ENCODE data around the gene ZNF593OS.

The ZNF593OS gene

DNA sequence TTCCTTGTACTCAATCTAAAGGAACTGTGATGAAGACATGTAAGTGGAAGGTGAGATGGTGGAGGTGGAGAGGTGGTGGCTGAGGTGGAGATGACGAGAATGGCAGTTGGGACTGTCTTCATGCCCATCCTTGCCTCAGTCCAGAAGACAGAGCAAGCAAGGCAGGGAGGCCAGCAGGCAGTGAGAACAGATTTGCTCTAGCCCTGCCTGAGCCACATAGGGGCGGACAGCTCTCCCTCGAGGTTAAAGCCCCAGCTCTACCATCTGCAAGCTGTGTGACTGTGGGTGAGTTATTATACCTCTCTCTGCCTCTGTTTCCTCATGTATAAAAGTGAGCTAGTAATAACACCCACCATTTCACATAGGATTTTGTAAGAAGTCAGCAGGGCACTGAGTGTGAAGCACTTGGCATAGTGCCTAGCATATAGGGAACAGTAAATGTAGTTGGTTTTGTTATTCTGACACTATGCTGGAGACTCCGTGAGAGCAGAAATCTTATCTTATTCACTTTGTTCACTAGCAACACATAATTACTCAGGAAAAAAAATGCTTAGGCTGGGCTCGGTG is 17.6 kb downstream of the ZNF593OS start:
- H3K9ac ChIP-seq (ENCODE audit: low read length): no peak overlapping the region
- no peaks in the 10 kb centered on the region for H3K4me1 ChIP-seq (ENCODE audit: control insufficient read depth, insufficient read depth, low read length)
- no peaks in the 10 kb centered on the region for H3K36me3 ChIP-seq (ENCODE audit: control insufficient read depth, insufficient read depth, low read length)
- peaks cover 32% of the 10 kb centered on the region for H3K27me3 ChIP-seq (ENCODE audit: control insufficient read depth, insufficient read depth, low read length)
- H3K9me3 ChIP-seq (ENCODE audit: control insufficient read depth, low read length): no peaks in the 10 kb centered on the region
- H3K4me3 ChIP-seq (ENCODE audit: low read length): no peak overlapping the region

DNA sequence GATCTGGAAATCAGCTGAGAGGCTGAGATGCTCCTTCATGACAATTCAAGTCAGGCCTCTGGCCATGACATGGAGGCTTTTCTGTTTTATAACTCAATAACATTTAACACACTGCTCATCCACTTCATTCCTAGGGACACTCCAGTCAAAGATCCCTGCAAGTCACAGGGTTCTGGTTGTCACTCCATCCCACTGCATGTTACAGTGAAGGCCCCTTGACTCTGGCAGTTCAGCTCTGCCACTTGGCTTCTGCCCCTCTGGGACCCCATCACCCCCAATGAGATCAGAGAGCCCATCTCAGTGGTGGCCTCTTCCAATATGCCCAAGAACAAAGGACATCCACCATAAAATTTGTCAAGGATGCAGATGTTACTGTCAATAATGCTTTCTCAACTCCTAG is 22.7 kb downstream of the ZNF593OS start:
- H3K9me3 ChIP-seq (ENCODE audit: control insufficient read depth, low read length): no peaks in the 10 kb centered on the region
- no peaks in the 10 kb centered on the region for H3K36me3 ChIP-seq (ENCODE audit: control insufficient read depth, insufficient read depth, low read length)
- H3K27me3 ChIP-seq (ENCODE audit: control insufficient read depth, insufficient read depth, low read length): no peaks in the 10 kb centered on the region
- no peak overlapping the region for H3K9ac ChIP-seq (ENCODE audit: low read length)
- no peak overlapping the region for H3K4me3 ChIP-seq (ENCODE audit: low read length)
- H3K4me1 ChIP-seq (ENCODE audit: control insufficient read depth, insufficient read depth, low read length): peaks cover 6% of the 10 kb centered on the region

DNA sequence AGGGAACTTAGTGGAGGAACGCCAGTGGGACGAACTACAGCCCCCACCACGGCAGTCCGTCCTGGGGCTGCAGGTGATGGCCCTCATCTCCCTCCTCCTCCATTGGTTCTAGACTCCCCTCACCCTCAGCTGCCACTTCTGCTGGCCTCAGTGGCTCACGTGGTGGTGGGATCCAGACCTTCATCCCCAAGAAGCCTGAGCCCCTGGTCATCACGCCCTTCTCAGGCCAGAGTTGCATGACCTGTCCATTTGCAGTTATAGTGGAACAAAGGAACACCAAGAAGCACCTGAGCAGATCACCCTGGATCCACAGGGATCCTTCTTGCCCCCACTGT is 25.7 kb downstream of the ZNF593OS start:
- no peak overlapping the region for H3K4me3 ChIP-seq (ENCODE audit: low read length)
- peaks cover 6% of the 10 kb centered on the region for H3K4me1 ChIP-seq (ENCODE audit: control insufficient read depth, insufficient read depth, low read length)
- H3K9me3 ChIP-seq (ENCODE audit: control insufficient read depth, low read length): no peaks in the 10 kb centered on the region
- no peaks in the 10 kb centered on the region for H3K36me3 ChIP-seq (ENCODE audit: control insufficient read depth, insufficient read depth, low read length)
- H3K27me3 ChIP-seq (ENCODE audit: control insufficient read depth, insufficient read depth, low read length): no peaks in the 10 kb centered on the region
- no peak overlapping the region for H3K9ac ChIP-seq (ENCODE audit: low read length)

DNA sequence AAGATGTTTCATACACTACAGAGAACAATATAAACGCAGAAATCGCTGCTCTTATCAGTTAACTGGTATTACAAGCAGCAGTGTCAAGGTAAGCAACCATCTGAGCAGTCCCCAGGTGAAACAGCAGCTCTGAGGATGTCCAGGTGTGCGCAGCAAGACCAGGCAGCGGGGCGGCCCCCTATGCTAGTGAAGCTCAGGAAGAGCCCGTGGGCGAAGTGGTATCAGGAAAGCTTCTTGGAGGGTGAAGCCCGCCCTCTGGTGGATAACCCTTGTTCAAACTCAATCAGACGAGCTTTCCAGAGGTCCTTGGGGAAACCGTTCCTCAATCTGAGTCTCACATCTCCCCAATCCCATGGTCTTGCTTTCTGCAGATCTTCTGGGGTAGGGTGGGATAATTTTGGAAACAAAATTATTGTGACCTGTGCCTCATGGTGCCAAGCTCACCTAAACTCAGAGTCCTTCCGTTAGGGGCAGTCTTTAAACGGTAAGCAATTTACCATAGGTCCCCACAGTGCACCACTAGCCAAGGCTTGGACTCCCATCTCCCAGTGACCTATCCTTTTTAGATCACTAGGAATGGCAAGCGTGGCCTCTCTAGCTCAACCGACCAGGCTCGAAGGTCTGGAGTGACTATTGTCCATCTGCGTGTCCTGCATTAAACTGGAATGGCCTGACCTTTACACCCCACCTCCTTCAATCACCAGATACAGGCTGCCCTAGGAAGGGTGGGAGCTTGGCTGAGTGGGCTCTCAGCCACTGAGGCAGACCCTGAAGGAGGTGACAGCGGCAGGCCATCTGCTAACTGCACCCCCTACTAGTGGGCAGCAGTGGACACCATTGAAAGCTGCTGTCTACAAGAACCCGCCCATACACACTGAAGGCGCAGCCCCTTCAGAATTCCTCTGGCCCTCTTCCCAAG is 26.3 kb downstream of the ZNF593OS start:
- H3K9ac ChIP-seq (ENCODE audit: low read length): no peak overlapping the region
- no peak overlapping the region for H3K4me3 ChIP-seq (ENCODE audit: low read length)
- no peaks in the 10 kb centered on the region for H3K36me3 ChIP-seq (ENCODE audit: control insufficient read depth, insufficient read depth, low read length)
- peaks cover 6% of the 10 kb centered on the region for H3K4me1 ChIP-seq (ENCODE audit: control insufficient read depth, insufficient read depth, low read length)
- no peaks in the 10 kb centered on the region for H3K27me3 ChIP-seq (ENCODE audit: control insufficient read depth, insufficient read depth, low read length)
- H3K9me3 ChIP-seq (ENCODE audit: control insufficient read depth, low read length): no peaks in the 10 kb centered on the region

DNA sequence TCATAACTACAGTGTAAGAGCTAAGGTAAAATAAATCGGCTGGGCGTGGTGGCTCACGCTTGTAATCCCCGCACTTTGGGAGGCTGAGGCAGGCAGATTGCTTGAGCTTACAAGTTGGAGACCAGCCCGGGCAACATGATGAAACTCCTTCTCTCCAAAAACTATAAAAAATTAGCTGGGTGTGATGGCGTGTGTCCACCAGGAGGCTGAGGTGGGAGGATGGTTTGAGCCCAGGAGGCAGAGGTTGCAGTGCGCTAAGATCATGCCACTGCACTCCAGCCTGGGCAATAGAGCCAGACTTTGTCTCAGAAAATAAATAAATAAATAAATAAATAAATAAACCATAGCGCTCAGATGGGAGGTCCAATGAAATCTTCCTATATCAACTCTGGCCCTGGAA is 29.5 kb downstream of the ZNF593OS start:
- H3K36me3 ChIP-seq (ENCODE audit: control insufficient read depth, insufficient read depth, low read length): no peaks in the 10 kb centered on the region
- no peak overlapping the region for H3K4me3 ChIP-seq (ENCODE audit: low read length)
- no peaks in the 10 kb centered on the region for H3K27me3 ChIP-seq (ENCODE audit: control insufficient read depth, insufficient read depth, low read length)
- H3K4me1 ChIP-seq (ENCODE audit: control insufficient read depth, insufficient read depth, low read length): peaks cover 6% of the 10 kb centered on the region
- no peaks in the 10 kb centered on the region for H3K9me3 ChIP-seq (ENCODE audit: control insufficient read depth, low read length)
- no peak overlapping the region for H3K9ac ChIP-seq (ENCODE audit: low read length)

DNA sequence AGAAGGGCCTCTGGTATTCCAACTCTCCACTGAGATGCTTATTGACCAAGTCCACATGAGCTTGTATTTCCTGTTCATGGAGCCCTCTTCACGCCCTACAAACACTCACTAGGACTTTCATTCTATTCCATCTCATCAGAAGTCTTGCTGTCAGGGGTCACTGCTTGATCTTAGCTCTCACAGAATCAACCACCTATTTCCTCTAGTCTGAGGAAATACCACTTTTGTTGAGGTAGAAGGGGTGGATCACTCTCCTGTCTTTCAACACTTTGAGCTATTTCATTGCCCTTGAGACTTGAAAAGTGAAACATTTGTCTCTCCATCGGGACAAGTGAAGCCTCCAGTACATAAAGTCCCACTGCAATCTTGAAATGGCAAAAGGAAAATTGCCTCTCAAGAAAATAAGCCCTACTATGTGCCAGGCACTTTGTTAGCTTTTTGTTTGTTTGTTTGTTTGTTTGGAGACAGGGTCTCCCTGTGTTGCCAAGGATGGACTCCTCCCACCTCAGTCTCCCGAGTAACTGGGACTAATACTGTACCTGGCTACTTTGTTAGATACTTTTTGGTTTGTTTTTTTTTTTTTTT is 32.6 kb downstream of the ZNF593OS start:
- H3K4me3 ChIP-seq (ENCODE audit: low read length): no peak overlapping the region
- H3K36me3 ChIP-seq (ENCODE audit: control insufficient read depth, insufficient read depth, low read length): no peaks in the 10 kb centered on the region
- no peaks in the 10 kb centered on the region for H3K9me3 ChIP-seq (ENCODE audit: control insufficient read depth, low read length)
- H3K27me3 ChIP-seq (ENCODE audit: control insufficient read depth, insufficient read depth, low read length): no peaks in the 10 kb centered on the region
- H3K9ac ChIP-seq (ENCODE audit: low read length): no peak overlapping the region
- no peaks in the 10 kb centered on the region for H3K4me1 ChIP-seq (ENCODE audit: control insufficient read depth, insufficient read depth, low read length)

DNA sequence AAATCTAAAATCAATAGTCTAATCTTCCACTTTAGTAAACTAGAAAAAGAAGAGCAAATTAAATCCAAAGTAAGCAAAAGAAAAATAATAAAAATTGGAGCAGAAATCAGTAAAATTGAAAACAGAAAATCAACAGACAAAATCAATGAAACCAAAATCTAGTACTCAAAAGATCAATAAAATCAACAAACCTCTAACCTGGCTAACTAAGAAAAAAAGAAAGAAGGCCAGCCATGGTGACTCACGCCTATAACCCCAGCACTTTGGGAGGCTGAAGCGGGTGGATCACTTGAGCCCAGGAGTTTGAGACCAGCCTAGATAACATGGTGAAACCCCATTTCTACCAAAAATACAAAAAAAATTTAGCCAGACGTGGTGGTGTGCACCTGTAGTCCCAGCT is 37.2 kb downstream of the ZNF593OS start:
- Histone ChIP-seq H3K4me3 (ENCODE audit: low read length) (no peak overlapping the region), H3K4me1 (ENCODE audit: control insufficient read depth, insufficient read depth, low read length) (no peaks in the 10 kb centered on the region), H3K27me3 (ENCODE audit: control insufficient read depth, insufficient read depth, low read length) (no peaks in the 10 kb centered on the region), H3K9me3 (ENCODE audit: control insufficient read depth, low read length) (no peaks in the 10 kb centered on the region), H3K9ac (ENCODE audit: low read length) (no peak overlapping the region), H3K36me3 (ENCODE audit: control insufficient read depth, insufficient read depth, low read length) (no peaks in the 10 kb centered on the region)

DNA sequence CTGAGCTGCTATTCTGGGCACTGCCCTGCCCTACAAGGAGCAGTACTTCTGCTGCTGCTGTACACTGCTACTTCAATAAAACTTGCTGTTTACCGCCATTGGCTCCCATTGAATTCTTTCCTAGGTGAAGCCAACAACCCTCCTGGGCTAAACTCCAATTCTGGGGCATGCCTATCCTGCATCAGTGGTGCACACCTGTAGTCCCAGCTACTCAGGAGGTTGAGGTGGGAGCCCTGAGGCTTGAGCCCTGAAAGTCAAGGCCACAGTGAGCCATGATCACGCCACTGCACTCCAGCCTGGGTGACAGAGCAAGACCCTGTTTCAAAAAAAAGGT is 38.8 kb downstream of the ZNF593OS start:
- Histone ChIP-seq H3K27me3 (ENCODE audit: control insufficient read depth, insufficient read depth, low read length) (no peaks in the 10 kb centered on the region), H3K36me3 (ENCODE audit: control insufficient read depth, insufficient read depth, low read length) (no peaks in the 10 kb centered on the region), H3K4me1 (ENCODE audit: control insufficient read depth, insufficient read depth, low read length) (peaks cover 15% of the 10 kb centered on the region), H3K9ac (ENCODE audit: low read length) (no peak overlapping the region), H3K4me3 (ENCODE audit: low read length) (no peak overlapping the region), H3K9me3 (ENCODE audit: control insufficient read depth, low read length) (no peaks in the 10 kb centered on the region)

DNA sequence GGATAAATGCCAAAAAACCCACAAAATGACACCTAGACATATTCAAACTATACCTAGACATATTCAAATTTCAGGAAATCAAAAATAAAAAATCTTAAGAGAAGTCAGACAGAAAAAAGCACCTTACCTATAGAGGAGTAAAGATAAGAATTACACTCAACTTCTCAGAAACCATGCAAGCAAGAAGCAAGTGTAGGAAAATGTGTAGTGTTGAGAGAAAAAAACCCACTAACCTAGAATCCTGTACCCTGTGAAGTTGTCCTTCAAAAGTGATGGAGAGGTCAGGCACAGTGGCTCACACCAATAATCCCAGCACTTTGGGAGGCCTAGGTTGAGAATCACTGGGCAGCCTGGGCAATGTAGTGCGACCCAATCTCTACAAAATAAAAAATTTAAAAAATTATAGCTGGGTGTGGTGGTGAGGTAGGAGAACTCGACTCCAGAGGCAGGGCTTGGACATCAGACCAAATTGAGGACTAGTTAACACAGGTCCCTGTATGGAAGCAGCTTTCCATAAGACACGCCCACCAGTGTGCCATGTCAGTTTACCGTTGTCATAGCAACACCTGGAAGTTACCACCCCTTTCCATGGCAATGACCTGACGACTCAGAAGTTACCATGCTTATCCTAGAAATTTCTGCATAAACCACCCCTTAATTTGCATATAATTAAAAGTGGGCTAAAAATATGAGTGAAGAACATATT is 39.4 kb downstream of the ZNF593OS start:
- Histone ChIP-seq H3K4me1 (ENCODE audit: control insufficient read depth, insufficient read depth, low read length) (peaks cover 19% of the 10 kb centered on the region), H3K9ac (ENCODE audit: low read length) (no peak overlapping the region)

DNA sequence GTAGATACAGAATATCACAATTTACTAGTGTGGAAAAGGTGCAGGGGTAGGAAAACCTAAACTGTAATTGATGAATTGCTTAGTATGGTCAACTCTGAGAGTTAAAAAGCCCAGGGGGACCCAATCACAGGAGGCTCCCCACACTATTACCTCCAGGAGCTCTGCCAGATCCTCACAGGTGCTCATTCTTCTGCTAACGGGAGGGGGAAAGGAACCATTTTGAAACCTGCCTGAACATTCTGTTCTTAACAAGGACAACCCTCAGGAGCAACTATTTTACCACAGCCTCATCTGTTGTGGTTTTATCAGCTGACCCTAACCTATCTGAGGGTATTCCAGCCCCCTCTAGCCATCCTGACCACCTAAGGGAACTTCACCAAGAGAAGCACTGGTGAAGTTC is 40.9 kb downstream of the ZNF593OS start:
- Histone ChIP-seq H3K27me3 (ENCODE audit: control insufficient read depth, insufficient read depth, low read length) (no peaks in the 10 kb centered on the region), H3K9me3 (ENCODE audit: control insufficient read depth, low read length) (no peaks in the 10 kb centered on the region)

More for the DNA sequence above, 39.4 kb downstream of the ZNF593OS start:
- no peaks in the 10 kb centered on the region for H3K36me3 ChIP-seq (ENCODE audit: control insufficient read depth, insufficient read depth, low read length)
- H3K27me3 ChIP-seq (ENCODE audit: control insufficient read depth, insufficient read depth, low read length): no peaks in the 10 kb centered on the region
- H3K9me3 ChIP-seq (ENCODE audit: control insufficient read depth, low read length): no peaks in the 10 kb centered on the region
- no peak overlapping the region for H3K4me3 ChIP-seq (ENCODE audit: low read length)

DNA sequence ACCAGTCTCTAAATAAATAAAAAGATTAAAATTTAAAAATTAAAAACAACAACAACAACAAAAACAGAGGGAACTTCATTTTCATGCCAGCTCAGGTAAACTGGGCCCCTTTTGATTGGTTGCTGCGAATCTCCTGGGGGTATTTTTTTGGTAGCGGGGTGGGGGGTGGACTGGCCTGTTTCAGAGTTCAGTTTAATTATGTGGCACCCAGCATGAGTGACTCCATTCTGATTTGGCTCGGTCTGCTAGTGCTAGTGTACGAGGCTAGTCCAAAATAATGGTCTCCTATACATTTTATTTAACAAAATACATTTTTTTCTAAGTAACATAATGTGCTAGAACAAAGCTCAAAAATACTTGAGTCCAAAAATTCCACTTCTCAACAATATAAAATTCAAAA is 41.9 kb downstream of the ZNF593OS start:
- no peaks in the 10 kb centered on the region for H3K27me3 ChIP-seq (ENCODE audit: control insufficient read depth, insufficient read depth, low read length)
- H3K9ac ChIP-seq (ENCODE audit: low read length): no peak overlapping the region
- no peak overlapping the region for H3K4me3 ChIP-seq (ENCODE audit: low read length)
- peaks cover 29% of the 10 kb centered on the region for H3K4me1 ChIP-seq (ENCODE audit: control insufficient read depth, insufficient read depth, low read length)
- H3K9me3 ChIP-seq (ENCODE audit: control insufficient read depth, low read length): no peaks in the 10 kb centered on the region
- no peaks in the 10 kb centered on the region for H3K36me3 ChIP-seq (ENCODE audit: control insufficient read depth, insufficient read depth, low read length)

More for the DNA sequence above, 40.9 kb downstream of the ZNF593OS start:
- H3K9ac ChIP-seq (ENCODE audit: low read length): no peak overlapping the region
- H3K36me3 ChIP-seq (ENCODE audit: control insufficient read depth, insufficient read depth, low read length): no peaks in the 10 kb centered on the region
- H3K4me3 ChIP-seq (ENCODE audit: low read length): no peak overlapping the region
- peaks cover 25% of the 10 kb centered on the region for H3K4me1 ChIP-seq (ENCODE audit: control insufficient read depth, insufficient read depth, low read length)
